WTC11 (cell line): ENCODE results near the gene GTF2H4. TPM values are rescaled to one million over a fixed set of nuclear protein-coding genes. Genes with fewer than 3 reads are reported as not detected.

Source experiments
- ATAC-seq: fragments of 200-7000 bp; cut with Tn5 transposase; 2 replicates; pipeline ENCODE4 v1.10.0; 2021; ENCODE audit warnings: mild to moderate bottlenecking, moderate library complexity
- CTCF ChIA-PET: fragments of 300-600 bp; sonication (Branson Sonifier 250); formaldehyde crosslinking; loops from one replicate; lab custom pipeline; 2021; ENCODE audit warnings: antibody characterized with exemption; lab: Charles Lee
- POLR2A ChIA-PET: fragments of 350-600 bp; sonication (Branson Sonifier 250); formaldehyde crosslinking; loops from one replicate; lab custom pipeline; 2021; ENCODE audit warnings: antibody characterized with exemption; lab: Charles Lee
- DNase-seq: peaks from one replicate; pipeline ENCODE4 v3.0.0; 2021; ENCODE audit warnings: low spot score
- H3K27ac Mint-ChIP-seq: 2 replicates; pipeline ENCODE4 v1.8.0; 2021; ENCODE audit warnings: mixed read lengths
- H3K27me3 Mint-ChIP-seq: 2 replicates; pipeline ENCODE4 v1.8.0; 2021; ENCODE audit warnings: low read depth, mild to moderate bottlenecking, moderate library complexity, mixed read lengths
- H3K36me3 Mint-ChIP-seq: 2 replicates; pipeline ENCODE4 v1.8.0; 2021; ENCODE audit warnings: mixed read lengths
- H3K4me1 Mint-ChIP-seq: 2 replicates; pipeline ENCODE4 v1.8.0; 2022; ENCODE audit warnings: mixed read lengths
- H3K4me3 Mint-ChIP-seq: 2 replicates; pipeline ENCODE4 v1.8.0; 2021; ENCODE audit warnings: mild to moderate bottlenecking, moderate library complexity, mixed read lengths
- H3K9me3 Mint-ChIP-seq: 2 replicates; pipeline ENCODE4 v1.8.0; 2021; ENCODE audit warnings: mixed read lengths
- CREB1 ChIP-seq: sonication (generic); formaldehyde crosslinking; IDR thresholded peaks from 2 replicates; pipeline ENCODE4 v1.8.0; 2023; ENCODE audit warnings: mild to moderate bottlenecking, missing genetic modification reagents
- CTCF ChIP-seq: fragments of 200-600 bp; IDR thresholded peaks from 2 replicates; pipeline ENCODE4 v1.8.0; 2022; ENCODE audit warnings: antibody characterized with exemption
- E2F1 ChIP-seq: sonication (generic); formaldehyde crosslinking; IDR thresholded peaks from 2 replicates; pipeline ENCODE4 v1.8.0; 2022; ENCODE audit warnings: mild to moderate bottlenecking, missing genetic modification reagents
- ELF4 ChIP-seq: sonication (generic); formaldehyde crosslinking; IDR thresholded peaks from 2 replicates; pipeline ENCODE4 v1.8.1; 2022; ENCODE audit warnings: low read depth, mild to moderate bottlenecking, moderate library complexity, missing genetic modification reagents
- EMX1 ChIP-seq: fragments of 250-450 bp; sonication (Bioruptor Pico); IDR thresholded peaks from 2 replicates; pipeline ENCODE4 v1.8.0; 2021; ENCODE audit warnings: mild to moderate bottlenecking
- ETV6 ChIP-seq: sonication (generic); formaldehyde crosslinking; IDR thresholded peaks from 2 replicates; pipeline ENCODE4 v1.8.1; 2022; ENCODE audit warnings: mild to moderate bottlenecking, missing genetic modification reagents
- FOXK1 ChIP-seq: sonication (generic); formaldehyde crosslinking; IDR thresholded peaks from 2 replicates; pipeline ENCODE4 v1.8.0; 2022; ENCODE audit warnings: mild to moderate bottlenecking, moderate library complexity, missing genetic modification reagents
- FOXP1 ChIP-seq: sonication (generic); formaldehyde crosslinking; IDR thresholded peaks from 2 replicates; pipeline ENCODE4 v1.8.0; 2022; ENCODE audit warnings: missing genetic modification reagents, mild to moderate bottlenecking, moderate library complexity, borderline replicate concordance
- GABPB1 ChIP-seq: sonication (generic); formaldehyde crosslinking; IDR thresholded peaks from 2 replicates; pipeline ENCODE4 v1.8.1; 2023; ENCODE audit warnings: mild to moderate bottlenecking, missing genetic modification reagents
- GRHL2 ChIP-seq: fragments of 250-450 bp; sonication (Bioruptor Pico); IDR thresholded peaks from 2 replicates; pipeline ENCODE4 v1.8.0; 2022; ENCODE audit warnings: mild to moderate bottlenecking, moderate library complexity; ENCODE audit not compliant: insufficient replicate concordance, severe bottlenecking
- HMGA2 ChIP-seq: fragments of 250-450 bp; sonication (Bioruptor Pico); IDR thresholded peaks from 2 replicates; pipeline ENCODE4 v1.4.0; 2021; ENCODE audit warnings: mild to moderate bottlenecking, moderate library complexity
- IRF2 ChIP-seq: sonication (generic); formaldehyde crosslinking; IDR thresholded peaks from 2 replicates; pipeline ENCODE4 v1.8.0; 2022; ENCODE audit warnings: low read depth, missing genetic modification reagents, borderline replicate concordance
- JUN ChIP-seq: sonication (generic); formaldehyde crosslinking; IDR thresholded peaks from 2 replicates; pipeline ENCODE4 v1.8.0; 2023; ENCODE audit warnings: mild to moderate bottlenecking, missing genetic modification reagents
- OVOL2 ChIP-seq: fragments of 250-450 bp; sonication (Bioruptor Pico); IDR thresholded peaks from 2 replicates; pipeline ENCODE4 v1.9.0; 2021; ENCODE audit warnings: mild to moderate bottlenecking, borderline replicate concordance
- RELA ChIP-seq: sonication (generic); formaldehyde crosslinking; IDR thresholded peaks from 2 replicates; pipeline ENCODE4 v1.8.1; 2022; ENCODE audit warnings: missing genetic modification reagents, mild to moderate bottlenecking, borderline replicate concordance
- SMAD3 ChIP-seq: sonication (generic); formaldehyde crosslinking; IDR thresholded peaks from 2 replicates; pipeline ENCODE4 v1.8.0; 2022; ENCODE audit warnings: missing genetic modification reagents, mild to moderate bottlenecking, borderline replicate concordance
- TEAD1 ChIP-seq: sonication (generic); formaldehyde crosslinking; IDR thresholded peaks from 2 replicates; pipeline ENCODE4 v1.8.0; 2022; ENCODE audit warnings: mild to moderate bottlenecking, missing genetic modification reagents
- TEAD4 ChIP-seq: sonication (generic); formaldehyde crosslinking; IDR thresholded peaks from 2 replicates; pipeline ENCODE4 v1.8.0; 2022; ENCODE audit warnings: mild to moderate bottlenecking, missing genetic modification reagents
- TP53 ChIP-seq: sonication (generic); formaldehyde crosslinking; IDR thresholded peaks from 2 replicates; pipeline ENCODE4 v1.8.1; 2023; ENCODE audit warnings: mild to moderate bottlenecking, missing genetic modification reagents
- ZNF138 ChIP-seq: sonication (generic); formaldehyde crosslinking; conservative IDR thresholded peaks from 2 replicates; pipeline ENCODE4 v1.8.1; 2022; ENCODE audit warnings: mild to moderate bottlenecking, moderate library complexity, missing genetic modification reagents
- ZNF232 ChIP-seq: sonication (generic); formaldehyde crosslinking; IDR thresholded peaks from 2 replicates; pipeline ENCODE4 v1.8.0; 2022; ENCODE audit warnings: mild to moderate bottlenecking, missing genetic modification reagents
- ZNF416 ChIP-seq: fragments of 250-450 bp; sonication (Bioruptor Pico); IDR thresholded peaks from 2 replicates; pipeline ENCODE4 v1.9.0; 2021; ENCODE audit warnings: mild to moderate bottlenecking, inconsistent platforms
- ZNF671 ChIP-seq: fragments of 250-450 bp; sonication (Bioruptor Pico); IDR thresholded peaks from 2 replicates; pipeline ENCODE4 v1.8.0; 2021; ENCODE audit warnings: mild to moderate bottlenecking
- total RNA-seq: library from RNA; stranded (reverse); gene quantifications from 3 replicates; pipeline ENCODE4 v1.2.3, GENCODE V29; 2021
- TF ChIP-seq, protein P1 (sequence below): sonication (generic); formaldehyde crosslinking; IDR thresholded peaks from 2 replicates; pipeline ENCODE4 v1.8.1; 2022; ENCODE audit warnings: mild to moderate bottlenecking, moderate library complexity, missing genetic modification reagents
- TF ChIP-seq, protein P2 (sequence below): sonication (generic); formaldehyde crosslinking; conservative IDR thresholded peaks from 2 replicates; pipeline ENCODE4 v1.8.1; 2023; ENCODE audit warnings: mild to moderate bottlenecking, low read depth, missing genetic modification reagents, moderate library complexity
- TF ChIP-seq, protein P3 (sequence below): sonication (generic); formaldehyde crosslinking; IDR thresholded peaks from 2 replicates; pipeline ENCODE4 v1.8.0; 2022; ENCODE audit warnings: missing genetic modification reagents

GTF2H4 gene
- total RNA-seq, 1 experiment from 2014 or later, result 49.2 TPM

DNA sequence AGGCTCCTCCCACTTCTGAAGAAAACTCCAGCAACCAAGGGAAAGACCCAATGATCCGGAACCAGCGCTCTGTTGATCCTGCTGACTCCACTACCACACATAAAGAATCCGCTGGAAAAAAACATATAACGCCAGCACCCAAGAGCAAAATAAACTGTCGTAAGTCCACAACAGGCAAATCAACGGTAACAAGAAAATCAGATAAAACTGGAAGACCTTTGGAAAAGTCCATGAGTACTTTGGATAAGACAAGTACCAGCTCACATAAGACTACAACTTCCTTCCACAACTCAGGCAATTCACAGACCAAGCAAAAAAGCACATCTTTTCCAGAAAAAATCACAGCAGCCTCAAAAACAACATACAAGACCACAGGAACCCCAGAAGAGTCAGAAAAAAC lies 40.8 kb downstream of the GTF2H4 start:
- ATAC-seq, result no peak
- H3K4me3 Mint-ChIP-seq, result no peak overlapping the region
- H3K9me3 Mint-ChIP-seq, result peaks cover 42% of the 10 kb centered on the region
- TF ChIP-seq TEAD1 (CRISPR knock-in tag) (no peak), CREB1 (CRISPR knock-in tag) (no peak), GABPB1 (no peak), RELA (CRISPR knock-in tag) (no peak), OVOL2 (CRISPR knock-in tag) (no peak), EMX1 (CRISPR knock-in tag) (no peak), FOXK1 (CRISPR knock-in tag) (no peak), ZNF232 (no peak), ELF4 (no peak), JUN (CRISPR knock-in tag) (no peak), ETV6 (CRISPR knock-in tag) (no peak), ZNF671 (CRISPR knock-in tag) (no peak), TEAD4 (CRISPR knock-in tag) (no peak)
- TF ChIP-seq, protein P1, sequence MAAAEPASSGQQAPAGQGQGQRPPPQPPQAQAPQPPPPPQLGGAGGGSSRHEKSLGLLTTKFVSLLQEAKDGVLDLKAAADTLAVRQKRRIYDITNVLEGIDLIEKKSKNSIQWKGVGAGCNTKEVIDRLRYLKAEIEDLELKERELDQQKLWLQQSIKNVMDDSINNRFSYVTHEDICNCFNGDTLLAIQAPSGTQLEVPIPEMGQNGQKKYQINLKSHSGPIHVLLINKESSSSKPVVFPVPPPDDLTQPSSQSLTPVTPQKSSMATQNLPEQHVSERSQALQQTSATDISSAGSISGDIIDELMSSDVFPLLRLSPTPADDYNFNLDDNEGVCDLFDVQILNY (CRISPR knock-in tag), result no peak
- TF ChIP-seq, protein P2, sequence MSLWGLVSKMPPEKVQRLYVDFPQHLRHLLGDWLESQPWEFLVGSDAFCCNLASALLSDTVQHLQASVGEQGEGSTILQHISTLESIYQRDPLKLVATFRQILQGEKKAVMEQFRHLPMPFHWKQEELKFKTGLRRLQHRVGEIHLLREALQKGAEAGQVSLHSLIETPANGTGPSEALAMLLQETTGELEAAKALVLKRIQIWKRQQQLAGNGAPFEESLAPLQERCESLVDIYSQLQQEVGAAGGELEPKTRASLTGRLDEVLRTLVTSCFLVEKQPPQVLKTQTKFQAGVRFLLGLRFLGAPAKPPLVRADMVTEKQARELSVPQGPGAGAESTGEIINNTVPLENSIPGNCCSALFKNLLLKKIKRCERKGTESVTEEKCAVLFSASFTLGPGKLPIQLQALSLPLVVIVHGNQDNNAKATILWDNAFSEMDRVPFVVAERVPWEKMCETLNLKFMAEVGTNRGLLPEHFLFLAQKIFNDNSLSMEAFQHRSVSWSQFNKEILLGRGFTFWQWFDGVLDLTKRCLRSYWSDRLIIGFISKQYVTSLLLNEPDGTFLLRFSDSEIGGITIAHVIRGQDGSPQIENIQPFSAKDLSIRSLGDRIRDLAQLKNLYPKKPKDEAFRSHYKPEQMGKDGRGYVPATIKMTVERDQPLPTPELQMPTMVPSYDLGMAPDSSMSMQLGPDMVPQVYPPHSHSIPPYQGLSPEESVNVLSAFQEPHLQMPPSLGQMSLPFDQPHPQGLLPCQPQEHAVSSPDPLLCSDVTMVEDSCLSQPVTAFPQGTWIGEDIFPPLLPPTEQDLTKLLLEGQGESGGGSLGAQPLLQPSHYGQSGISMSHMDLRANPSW (CRISPR knock-in tag), result no peak
- TF ChIP-seq, protein P3, sequence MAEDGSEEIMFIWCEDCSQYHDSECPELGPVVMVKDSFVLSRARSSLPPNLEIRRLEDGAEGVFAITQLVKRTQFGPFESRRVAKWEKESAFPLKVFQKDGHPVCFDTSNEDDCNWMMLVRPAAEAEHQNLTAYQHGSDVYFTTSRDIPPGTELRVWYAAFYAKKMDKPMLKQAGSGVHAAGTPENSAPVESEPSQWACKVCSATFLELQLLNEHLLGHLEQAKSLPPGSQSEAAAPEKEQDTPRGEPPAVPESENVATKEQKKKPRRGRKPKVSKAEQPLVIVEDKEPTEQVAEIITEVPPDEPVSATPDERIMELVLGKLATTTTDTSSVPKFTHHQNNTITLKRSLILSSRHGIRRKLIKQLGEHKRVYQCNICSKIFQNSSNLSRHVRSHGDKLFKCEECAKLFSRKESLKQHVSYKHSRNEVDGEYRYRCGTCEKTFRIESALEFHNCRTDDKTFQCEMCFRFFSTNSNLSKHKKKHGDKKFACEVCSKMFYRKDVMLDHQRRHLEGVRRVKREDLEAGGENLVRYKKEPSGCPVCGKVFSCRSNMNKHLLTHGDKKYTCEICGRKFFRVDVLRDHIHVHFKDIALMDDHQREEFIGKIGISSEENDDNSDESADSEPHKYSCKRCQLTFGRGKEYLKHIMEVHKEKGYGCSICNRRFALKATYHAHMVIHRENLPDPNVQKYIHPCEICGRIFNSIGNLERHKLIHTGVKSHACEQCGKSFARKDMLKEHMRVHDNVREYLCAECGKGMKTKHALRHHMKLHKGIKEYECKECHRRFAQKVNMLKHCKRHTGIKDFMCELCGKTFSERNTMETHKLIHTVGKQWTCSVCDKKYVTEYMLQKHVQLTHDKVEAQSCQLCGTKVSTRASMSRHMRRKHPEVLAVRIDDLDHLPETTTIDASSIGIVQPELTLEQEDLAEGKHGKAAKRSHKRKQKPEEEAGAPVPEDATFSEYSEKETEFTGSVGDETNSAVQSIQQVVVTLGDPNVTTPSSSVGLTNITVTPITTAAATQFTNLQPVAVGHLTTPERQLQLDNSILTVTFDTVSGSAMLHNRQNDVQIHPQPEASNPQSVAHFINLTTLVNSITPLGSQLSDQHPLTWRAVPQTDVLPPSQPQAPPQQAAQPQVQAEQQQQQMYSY (CRISPR knock-in tag), result no peak
- peaks cover 8% of the 10 kb centered on the region for H3K4me1 Mint-ChIP-seq
- ChIA-PET CTCF (interaction anchor here (1.1 kb wide), 1 partner anchor 59 kb away, joined by 4 read pairs; no protein-coding TSS in a partner anchor), POLR2A (no interaction called here)
- no peak overlapping the region for H3K27ac Mint-ChIP-seq
- H3K36me3 Mint-ChIP-seq, result no peaks in the 10 kb centered on the region
- peaks cover 40% of the 10 kb centered on the region for H3K27me3 Mint-ChIP-seq
- no peak for DNase-seq

GRCh38 chr6:30951907-30952469 lies 44.0 kb downstream of the GTF2H4 start:
- no peak overlapping the region for H3K27ac Mint-ChIP-seq
- DNase-seq (no peak), ATAC-seq (no peak)
- H3K4me3 Mint-ChIP-seq, result no peak overlapping the region
- peaks cover 19% of the 10 kb centered on the region for H3K4me1 Mint-ChIP-seq
- peaks cover 42% of the 10 kb centered on the region for H3K9me3 Mint-ChIP-seq
- H3K36me3 Mint-ChIP-seq, result no peaks in the 10 kb centered on the region
- POLR2A ChIA-PET, result no interaction called here
- H3K27me3 Mint-ChIP-seq, result peaks cover 64% of the 10 kb centered on the region
- CTCF ChIA-PET, result interaction anchor here (1.1 kb wide), 1 partner anchor 9 kb away, joined by 4 read pairs; no protein-coding TSS in a partner anchor
- no peak for TF ChIP-seq TEAD4 (CRISPR knock-in tag)
- no peak for TF ChIP-seq FOXP1 (CRISPR knock-in tag)
- TF ChIP-seq SMAD3 (CRISPR knock-in tag), result no peak
- TF ChIP-seq ZNF138 (CRISPR knock-in tag), result no peak
- no peak for TF ChIP-seq E2F1 (CRISPR knock-in tag)
- no peak for TF ChIP-seq ZNF416 (CRISPR knock-in tag)
- TF ChIP-seq IRF2 (CRISPR knock-in tag), result no peak
- no peak for TF ChIP-seq TP53 (CRISPR knock-in tag)
- no peak for TF ChIP-seq CTCF
- no peak for TF ChIP-seq GRHL2
- TF ChIP-seq HMGA2, result no peak
- TF ChIP-seq, protein P1 (CRISPR knock-in tag), result no peak
- no peak for TF ChIP-seq ELF4
